GM21529 (cell line): ENCODE measurements around the gene SNAPC4.
A peak's percentile ranks its signal among the peaks of the same experiment; 100 is the strongest.

Source experiments
- ATAC-seq: cut with Tn5 transposase; IDR thresholded peaks from one replicate; pipeline ENCODE4 v1.9.1; 2021; ENCODE audit not compliant: unreplicated experiment

The SNAPC4 gene

DNA sequence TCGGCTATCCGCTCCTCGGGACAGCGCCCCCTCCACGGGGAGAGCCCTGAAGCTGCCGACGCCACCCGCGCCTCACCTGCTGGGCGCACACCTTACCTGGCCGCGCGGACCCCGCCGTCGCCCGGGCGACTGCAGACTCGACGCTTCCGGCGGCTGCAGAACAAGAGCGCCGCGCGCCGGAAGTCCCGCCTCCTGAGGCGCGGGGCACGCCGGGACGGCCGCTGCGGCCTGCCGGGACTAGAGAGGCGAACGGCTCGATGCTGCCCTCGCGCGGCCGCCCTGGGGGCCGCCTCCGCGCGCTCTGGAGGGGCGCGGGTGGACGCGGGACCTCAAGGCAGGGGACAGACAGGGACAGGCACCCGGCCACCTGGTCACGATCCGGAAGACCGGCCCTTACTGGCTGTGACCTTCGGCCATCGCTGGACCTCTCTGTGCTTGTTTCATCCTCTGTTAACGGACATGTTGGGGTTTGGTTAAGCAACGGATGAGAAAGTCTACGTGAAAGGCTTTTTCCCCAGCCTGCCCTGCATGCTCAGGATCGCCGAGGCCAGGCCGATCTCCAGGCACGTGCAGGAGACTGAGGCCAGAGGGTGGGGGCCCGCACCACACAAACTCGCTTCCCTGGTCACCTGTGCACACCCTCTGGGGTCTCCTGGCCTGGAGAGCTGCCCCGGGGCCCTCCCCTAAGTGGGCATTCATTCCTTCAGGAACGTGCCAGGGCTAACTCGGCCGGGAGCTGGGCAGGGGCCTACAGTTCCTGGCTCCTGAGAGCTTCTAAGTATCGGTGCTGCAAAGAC is at the start of gene SNAPC4:
Gene SNAPC4 (minus strand): TSS at position 133 of the 797 bp plus-strand sequence. CDS start 1,742 bp downstream, outside the sequence.
- ATAC-seq: peak; percentile 54

- ATAC-seq: no peak
Observed at GRCh38 chr9:136448655-136449054, 48.7 kb upstream of the SNAPC4 start.

DNA sequence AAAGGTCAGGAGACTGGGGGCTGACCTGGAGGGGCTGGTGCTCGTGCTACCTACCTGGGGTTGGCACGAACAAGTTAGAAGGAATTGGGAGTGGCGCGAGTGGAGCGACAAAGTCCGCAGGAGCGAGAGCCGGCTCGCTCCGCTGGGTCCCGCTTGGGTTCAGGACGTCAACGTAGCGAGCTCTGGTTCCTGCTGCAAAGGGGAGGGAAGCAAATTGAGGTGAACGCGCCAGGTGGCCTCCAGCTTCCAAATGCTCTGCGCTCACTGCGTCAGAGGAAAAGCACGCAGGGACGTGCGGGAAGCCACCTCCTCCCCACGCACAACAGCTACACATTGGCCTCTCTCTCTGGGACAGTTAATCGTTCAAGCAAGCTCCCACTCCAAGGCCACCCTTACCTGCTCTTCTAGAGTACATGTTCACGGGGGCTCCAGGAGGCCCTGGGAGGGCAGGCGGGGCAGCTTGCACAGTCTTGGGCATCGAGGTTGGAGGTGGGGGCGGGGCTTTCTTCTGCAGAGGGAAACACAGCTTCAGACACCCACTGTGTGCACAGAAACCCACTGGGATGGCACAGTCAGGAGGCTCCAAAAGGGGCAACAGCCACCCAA is 47.3 kb upstream of the SNAPC4 start:
- no peak for ATAC-seq

DNA sequence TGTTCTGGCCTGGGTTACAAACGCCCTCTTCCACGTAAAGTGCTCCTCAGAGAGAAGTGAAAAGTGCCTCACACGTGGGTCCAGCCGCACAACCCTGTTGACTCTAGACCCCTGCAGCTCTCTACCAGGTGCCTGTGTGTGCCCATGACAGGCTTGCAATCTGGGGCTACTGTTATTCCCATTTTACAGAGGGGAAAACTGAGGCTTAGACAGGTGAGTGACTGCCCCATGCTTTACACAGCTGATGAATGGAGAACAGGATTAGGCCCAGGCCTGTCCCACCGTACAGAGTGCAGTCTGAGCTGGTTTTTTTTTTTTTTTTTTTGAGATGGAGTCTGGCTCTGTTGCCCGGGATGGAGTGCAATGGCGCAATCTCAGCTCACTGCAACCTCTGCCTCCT is 45.8 kb upstream of the SNAPC4 start:
- ATAC-seq: no peak

DNA sequence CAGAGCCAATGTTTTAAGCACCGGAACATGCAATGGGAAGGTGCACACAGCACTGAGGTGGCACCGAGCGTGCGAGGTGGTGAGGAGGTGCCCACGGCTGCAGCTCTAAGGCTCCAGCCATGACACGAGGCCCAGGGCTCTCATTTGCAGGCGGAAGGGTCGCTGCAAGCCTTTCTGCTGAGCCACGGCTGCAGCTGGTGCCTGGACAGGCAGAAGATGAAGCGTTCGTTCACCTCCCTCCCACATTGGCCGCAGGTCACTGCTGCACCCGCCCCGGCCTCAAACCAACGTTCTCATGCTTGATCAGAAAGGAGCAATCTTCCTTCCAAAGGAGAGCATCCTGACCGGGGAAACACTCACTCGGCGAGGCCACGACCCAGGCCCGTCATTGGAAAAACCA is 44.1 kb upstream of the SNAPC4 start:
- no peak for ATAC-seq

- ATAC-seq: no peak
Observed at GRCh38 chr9:136443687-136444086, 43.7 kb upstream of the SNAPC4 start.

DNA sequence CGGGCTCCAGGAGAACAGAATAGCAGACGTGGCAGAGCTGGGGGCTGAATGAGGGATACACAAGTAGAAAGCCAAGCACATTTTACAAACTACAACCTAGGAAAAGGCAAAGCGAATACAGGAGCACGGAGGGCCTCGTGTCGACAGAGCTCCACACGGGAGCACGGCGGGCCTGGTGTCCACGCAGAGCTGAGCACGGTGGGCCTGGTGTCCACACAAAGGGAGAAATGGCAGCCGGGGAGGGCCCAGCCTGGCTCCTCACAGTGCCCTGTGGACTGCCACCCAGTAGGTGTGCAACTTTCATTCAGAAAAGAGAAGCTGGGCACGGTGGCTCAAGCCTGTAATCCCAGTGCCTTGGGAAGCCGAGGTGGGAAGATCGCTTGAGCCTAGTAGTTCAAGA is 43.1 kb upstream of the SNAPC4 start:
- no peak for ATAC-seq

DNA sequence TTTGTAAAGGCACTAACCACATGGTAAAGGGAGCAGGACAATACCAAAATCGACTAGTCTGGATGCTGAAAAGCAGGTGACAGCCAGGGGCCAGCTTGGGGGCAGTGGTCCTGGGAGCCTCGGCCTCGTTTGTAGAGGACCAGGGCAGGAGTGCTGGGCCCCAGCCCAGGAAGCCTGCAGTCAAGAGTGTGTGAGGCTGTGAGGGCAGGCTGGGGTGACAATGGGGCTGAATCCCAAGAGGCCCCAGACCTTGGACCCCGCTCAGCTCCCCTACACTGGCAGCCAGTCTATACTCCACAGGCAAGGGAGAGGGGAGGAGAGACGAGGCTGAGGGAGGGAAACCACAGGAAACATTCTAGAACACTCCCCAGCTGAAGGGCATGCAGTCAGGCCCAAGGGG is 42.3 kb upstream of the SNAPC4 start:
- no peak for ATAC-seq

- ATAC-seq: no peak
Observed at GRCh38 chr9:136441681-136442245, 41.8 kb upstream of the SNAPC4 start.

GRCh38 chr9:136441191-136441680 is 41.3 kb upstream of the SNAPC4 start:
- ATAC-seq: no peak

DNA sequence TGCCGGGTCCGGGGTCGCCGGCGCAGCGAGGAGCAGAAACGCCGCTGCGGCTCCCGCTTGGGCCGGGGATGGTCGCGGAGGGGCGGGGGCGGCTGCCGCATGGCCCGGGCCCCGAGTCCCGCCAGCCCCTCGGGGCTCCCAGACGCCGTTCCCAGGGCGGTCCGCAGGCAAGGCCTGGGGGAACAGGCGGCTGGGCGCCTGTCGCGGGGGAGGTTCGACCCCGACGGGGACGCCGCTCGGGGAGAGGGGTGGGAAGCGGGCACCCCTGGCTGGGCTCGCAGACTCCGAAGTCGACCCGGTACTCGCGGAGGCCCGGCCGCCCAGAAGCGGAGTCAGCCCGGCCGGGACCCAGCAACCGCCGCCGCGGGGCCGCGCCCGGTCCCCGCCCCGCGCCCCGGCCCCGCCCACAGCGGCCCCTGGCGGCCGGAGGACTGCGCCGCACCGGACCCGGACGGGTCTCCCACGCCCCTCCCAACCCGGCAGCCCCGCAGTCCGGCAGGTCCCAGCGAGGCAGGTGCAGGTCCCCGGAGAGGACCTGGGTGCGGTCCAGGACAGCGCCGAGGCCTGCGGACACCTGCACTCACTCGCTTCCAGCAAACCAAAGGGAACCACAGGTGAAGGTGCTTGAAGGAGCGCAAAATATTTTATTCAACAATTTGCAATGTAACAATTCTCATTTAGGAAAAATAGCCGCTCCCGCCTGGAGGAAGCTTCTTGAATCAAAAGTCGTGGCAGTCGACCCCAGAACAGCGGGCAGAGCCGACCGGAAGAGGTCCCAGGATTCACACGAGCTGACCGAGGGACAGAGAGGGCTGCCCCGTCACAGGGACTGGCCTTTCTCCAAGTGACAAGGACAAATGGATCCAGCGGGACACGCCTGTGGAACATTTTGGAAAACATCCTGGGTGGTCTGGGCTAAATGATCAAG is 39.8 kb upstream of the SNAPC4 start, which contains the start of gene INPP5E:
Gene INPP5E (minus strand): TSS at position 365 of the 928 bp plus-strand sequence. CDS start 426 bp downstream, outside the sequence.
- ATAC-seq: peak; percentile 74

GRCh38 chr9:136438548-136439480 is 38.8 kb upstream of the SNAPC4 start:
- ATAC-seq: peak; percentile 50

- no peak for ATAC-seq
Observed at GRCh38 chr9:136437839-136438547, 38.0 kb upstream of the SNAPC4 start.

- ATAC-seq: no peak
Observed at GRCh38 chr9:136437430-136437829, 37.5 kb upstream of the SNAPC4 start.

- ATAC-seq: no peak
Observed at GRCh38 chr9:136436055-136436634, 36.2 kb upstream of the SNAPC4 start.

DNA sequence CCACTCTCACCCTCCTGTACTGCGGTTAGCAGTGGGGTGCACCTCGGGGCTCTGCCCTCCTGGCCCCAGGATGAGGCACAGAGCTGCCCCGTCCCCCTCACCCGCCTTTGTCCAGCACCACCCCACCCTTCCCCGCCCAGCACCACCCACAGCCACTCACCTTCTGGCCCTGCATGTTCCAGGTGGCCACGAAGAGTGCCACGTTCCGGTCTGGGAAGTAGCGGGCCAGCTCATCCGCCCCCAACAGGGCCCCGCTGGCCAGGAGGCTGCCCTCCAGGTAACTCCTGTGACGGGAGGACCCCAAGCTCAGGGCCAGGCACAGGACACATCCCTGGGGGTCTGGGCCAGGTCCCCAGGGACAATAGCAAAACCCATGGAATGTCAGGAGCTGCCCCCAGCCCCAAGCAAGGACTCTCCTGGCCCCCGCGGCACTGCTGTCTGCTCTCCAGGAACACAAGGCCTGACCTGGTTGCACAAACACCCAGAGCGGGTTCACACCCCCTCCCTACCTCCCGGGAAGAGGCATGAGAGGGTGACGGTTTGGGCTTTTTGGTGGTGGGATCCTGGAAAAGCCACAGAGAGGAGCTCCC is 34.7 kb upstream of the SNAPC4 start:
- no peak for ATAC-seq

GRCh38 chr9:136433849-136434579 is 34.0 kb upstream of the SNAPC4 start:
- ATAC-seq: no peak
